Naive thymus-derived CD4-positive, alpha-beta T cell (primary cell): Measurements from ENCODE around the gene FAM184B. TPM values are rescaled to one million over a fixed set of nuclear protein-coding genes. Genes with fewer than 3 reads are reported as not detected.
"Not testable (repeated sequence)": the region's sequence is repeated elsewhere in the genome, so short reads cannot be mapped to it uniquely, and the experiment has no call there.

ENCODE experiments used
- ATAC-seq: fragments of 150-1000 bp; cut with Tn5 transposase; 2 replicates; pipeline ENCODE4 v1.10.0; 2021; ENCODE audit warnings: mild to moderate bottlenecking, moderate library complexity
- CTCF ChIA-PET: fragments of 350-600 bp; sonication (Branson Sonifier 250); formaldehyde crosslinking; loops from one replicate; lab custom pipeline; 2021; ENCODE audit warnings: antibody characterized with exemption; lab: Charles Lee
- POLR2A ChIA-PET: fragments of 350-600 bp; sonication (Branson Sonifier 250); formaldehyde crosslinking; loops from one replicate; lab custom pipeline; 2021; ENCODE audit warnings: antibody characterized with exemption, inconsistent platforms; lab: Charles Lee
- DNase-seq, 9 donors: peaks; one replicate each; pipeline versions ENCODE4 v3.0.0 to v3.0.0-alpha.2; 2020 to 2022; ENCODE audit warnings: mixed read lengths in 1 of 9
- H3K27ac ChIP-seq: one replicate; pipeline ENCODE4 v1.7.0; 2013; ENCODE audit warnings: mild to moderate bottlenecking, low read depth, low read length, moderate library complexity
- H3K27me3 ChIP-seq, 2 donors: one replicate each; pipeline ENCODE4 v1.7.0; 2013; ENCODE audit warnings: low read length in 2 of 2, mild to moderate bottlenecking in 2 of 2, moderate library complexity in 2 of 2; ENCODE audit not compliant: control insufficient read depth in 2 of 2, insufficient read depth in 2 of 2
- H3K36me3 ChIP-seq, 3 experiments: 1 replicate in 2 of 3; 2 replicates in 1 of 3; pipeline ENCODE4 v1.7.0; 2013; ENCODE audit warnings: low read length in 3 of 3, mild to moderate bottlenecking in 3 of 3, moderate library complexity in 1 of 3; ENCODE audit not compliant: insufficient read depth in 3 of 3, control insufficient read depth in 2 of 3
- H3K4me1 ChIP-seq, 2 donors: one replicate each; pipeline ENCODE4 v1.7.0; 2013; ENCODE audit warnings: low read length in 2 of 2, mild to moderate bottlenecking in 2 of 2, moderate library complexity in 1 of 2; ENCODE audit not compliant: control insufficient read depth in 2 of 2, insufficient read depth in 2 of 2
- H3K4me3 ChIP-seq: 2 replicates; pipeline ENCODE4 v1.7.0; 2013; ENCODE audit warnings: mild to moderate bottlenecking, low read length
- H3K9me3 ChIP-seq, 3 experiments: 1 replicate in 2 of 3; 2 replicates in 1 of 3; pipeline ENCODE4 v1.7.0; 2013; ENCODE audit warnings: low read length in 3 of 3; ENCODE audit not compliant: control insufficient read depth in 2 of 3
- H3K27ac Mint-ChIP-seq, 9 donors: one replicate each; pipeline ENCODE4 v1.8.0; 2020 to 2022; ENCODE audit warnings: mixed read lengths in 9 of 9, mild to moderate bottlenecking in 8 of 9, moderate library complexity in 5 of 9, inconsistent platforms in 2 of 9
- H3K27me3 Mint-ChIP-seq, 5 donors: one replicate each; pipeline ENCODE4 v1.8.0; 2021 to 2022; ENCODE audit warnings: mixed read lengths in 5 of 5, mild to moderate bottlenecking in 1 of 5
- H3K36me3 Mint-ChIP-seq, 5 donors: one replicate each; pipeline ENCODE4 v1.8.0; 2020 to 2022; ENCODE audit warnings: mixed read lengths in 5 of 5, mild to moderate bottlenecking in 3 of 5, inconsistent platforms in 1 of 5
- H3K4me1 Mint-ChIP-seq, 7 donors: one replicate each; pipeline ENCODE4 v1.8.0; 2020 to 2022; ENCODE audit warnings: mixed read lengths in 7 of 7, mild to moderate bottlenecking in 3 of 7, inconsistent platforms in 1 of 7
- H3K4me3 Mint-ChIP-seq, 10 donors: one replicate each; pipeline ENCODE4 v1.8.0; 2020 to 2022; ENCODE audit warnings: mild to moderate bottlenecking in 10 of 10, mixed read lengths in 10 of 10, moderate library complexity in 6 of 10, inconsistent platforms in 2 of 10
- H3K9me3 Mint-ChIP-seq, 11 donors: one replicate each; pipeline ENCODE4 v1.8.0; 2020 to 2022; ENCODE audit warnings: mixed read lengths in 11 of 11, mild to moderate bottlenecking in 4 of 11, inconsistent platforms in 1 of 11, moderate library complexity in 1 of 11
- intact Hi-C, 2 donors: fragments of 100-400 bp; cut with micrococcal nuclease; formaldehyde crosslinking; loops; one replicate each; pipeline ENCODE4 v1.15.1; 2023
- polyA plus RNA-seq, 2 donors: library from polyadenylated mRNA; unstranded; fragments of 300-500 nt; fragmentation: Illumina TruSeq; gene quantifications; one replicate each; pipeline ENCODE4 v1.2.3, GENCODE V29; 2021
- total RNA-seq, 6 experiments: library from RNA in 5 of 6; stranded (reverse) in 5 of 6; gene quantifications; 1 replicate in 5 of 6; 2 replicates in 1 of 6; pipeline ENCODE4 v1.2.3 and lab custom pipeline; 2021 to 2026

The FAM184B gene
- total and polyA plus RNA-seq, 7 experiments from 2014 or later = 0.08 TPM; not detected in 6

DNA sequence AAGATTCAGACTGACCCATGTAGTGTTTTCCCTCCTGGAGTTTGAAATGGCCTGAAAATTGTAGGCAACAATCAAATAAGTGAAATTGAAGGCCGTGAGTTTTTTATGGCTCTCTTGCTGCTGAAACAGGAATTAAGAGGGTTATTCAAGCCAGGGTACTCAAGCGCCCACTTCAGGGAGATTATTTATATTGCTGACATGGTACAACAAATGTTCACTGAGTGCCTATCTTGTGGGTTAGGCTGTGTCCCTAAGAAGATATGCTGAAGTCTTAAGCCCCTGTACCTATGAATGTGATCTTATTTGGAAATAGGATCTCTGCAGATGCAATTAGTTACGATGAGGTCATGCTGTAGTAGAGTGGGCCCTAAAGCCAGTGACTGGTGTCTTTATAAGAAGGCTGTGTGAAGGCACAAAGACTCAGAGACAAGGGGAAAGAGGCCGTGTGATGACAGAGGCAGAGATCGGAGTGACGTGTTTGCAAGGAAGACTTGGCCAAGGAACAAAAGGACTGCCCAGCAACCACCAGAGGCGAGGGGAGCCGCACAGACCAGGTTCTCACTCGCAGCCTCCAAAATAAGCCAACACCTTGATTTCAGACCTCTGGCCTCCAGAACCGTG is 94.1 kb downstream of the FAM184B start:
- DNase-seq = no peak
- CTCF ChIA-PET = no interaction called here
- no peaks in the 10 kb centered on the region for H3K36me3 Mint-ChIP-seq
- H3K27ac Mint-ChIP-seq = no peak overlapping the region
- POLR2A ChIA-PET = no interaction called here
- Histone ChIP-seq H3K27ac (no peak overlapping the region), H3K27me3 (no peaks in the 10 kb centered on the region), H3K9me3 (no peaks in the 10 kb centered on the region), H3K36me3 (no peaks in the 10 kb centered on the region), H3K4me3 (no peak overlapping the region), H3K4me1 (no peaks in the 10 kb centered on the region)
- H3K4me3 Mint-ChIP-seq = no peak overlapping the region
- no peaks in the 10 kb centered on the region for H3K4me1 Mint-ChIP-seq
- H3K27me3 Mint-ChIP-seq = peaks cover 0 to 7% (median 0%) of the 10 kb centered on the region in 5 donors
- no peaks in the 10 kb centered on the region for H3K9me3 Mint-ChIP-seq
- ATAC-seq = no peak
- intact Hi-C loops = no loop called here

GRCh38 chr4:17684648-17685047 is 96.8 kb downstream of the FAM184B start:
- POLR2A ChIA-PET, H3K9me3 Mint-ChIP-seq, H3K27ac ChIP-seq, H3K27me3 Mint-ChIP-seq, H3K27me3 ChIP-seq, H3K4me1 ChIP-seq, H3K36me3 Mint-ChIP-seq, H3K4me3 Mint-ChIP-seq, H3K4me3 ChIP-seq, intact Hi-C loops, DNase-seq, H3K9me3 ChIP-seq, H3K4me1 Mint-ChIP-seq, ATAC-seq, H3K27ac Mint-ChIP-seq, H3K36me3 ChIP-seq: not testable (repeated sequence)
- CTCF ChIA-PET = interaction anchor here (0.7 kb wide), 1 partner anchor 7 kb away, joined by 3 read pairs; no protein-coding TSS in a partner anchor

DNA sequence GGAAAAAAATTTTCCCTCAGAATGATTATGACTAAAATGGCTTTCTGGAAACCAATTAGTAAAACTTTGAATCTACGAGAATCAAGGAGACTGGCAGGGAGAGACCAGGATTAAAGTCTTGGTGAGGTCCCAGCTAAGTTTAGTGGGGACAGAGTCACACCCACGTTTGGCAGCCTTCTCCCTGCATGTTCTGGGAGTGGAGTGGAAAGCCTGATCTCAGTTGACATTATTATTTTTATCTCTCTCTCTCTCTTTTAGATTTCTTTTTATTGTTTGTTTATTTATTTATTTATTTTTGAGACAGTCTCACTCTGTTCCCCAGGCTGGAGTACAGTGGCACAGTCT is 99.2 kb downstream of the FAM184B start:
- H3K36me3 ChIP-seq = no peaks in the 10 kb centered on the region
- H3K9me3 Mint-ChIP-seq = peaks cover 0 to 6% (median 0%) of the 10 kb centered on the region in 11 donors
- no peak overlapping the region for H3K27ac ChIP-seq
- intact Hi-C loops = no loop called here
- ChIA-PET CTCF (no interaction called here), POLR2A (no interaction called here)
- H3K4me3 Mint-ChIP-seq = no peak overlapping the region
- no peak overlapping the region for H3K27ac Mint-ChIP-seq
- no peak overlapping the region for H3K4me3 ChIP-seq
- H3K4me1 ChIP-seq = no peaks in the 10 kb centered on the region
- no peaks in the 10 kb centered on the region for H3K4me1 Mint-ChIP-seq
- no peak for DNase-seq
- H3K9me3 ChIP-seq = no peaks in the 10 kb centered on the region
- H3K27me3 ChIP-seq = no peaks in the 10 kb centered on the region
- ATAC-seq = no peak
- H3K36me3 Mint-ChIP-seq = no peaks in the 10 kb centered on the region
- peaks cover 0 to 3% (median 0%) of the 10 kb centered on the region in 5 donors for H3K27me3 Mint-ChIP-seq

DNA sequence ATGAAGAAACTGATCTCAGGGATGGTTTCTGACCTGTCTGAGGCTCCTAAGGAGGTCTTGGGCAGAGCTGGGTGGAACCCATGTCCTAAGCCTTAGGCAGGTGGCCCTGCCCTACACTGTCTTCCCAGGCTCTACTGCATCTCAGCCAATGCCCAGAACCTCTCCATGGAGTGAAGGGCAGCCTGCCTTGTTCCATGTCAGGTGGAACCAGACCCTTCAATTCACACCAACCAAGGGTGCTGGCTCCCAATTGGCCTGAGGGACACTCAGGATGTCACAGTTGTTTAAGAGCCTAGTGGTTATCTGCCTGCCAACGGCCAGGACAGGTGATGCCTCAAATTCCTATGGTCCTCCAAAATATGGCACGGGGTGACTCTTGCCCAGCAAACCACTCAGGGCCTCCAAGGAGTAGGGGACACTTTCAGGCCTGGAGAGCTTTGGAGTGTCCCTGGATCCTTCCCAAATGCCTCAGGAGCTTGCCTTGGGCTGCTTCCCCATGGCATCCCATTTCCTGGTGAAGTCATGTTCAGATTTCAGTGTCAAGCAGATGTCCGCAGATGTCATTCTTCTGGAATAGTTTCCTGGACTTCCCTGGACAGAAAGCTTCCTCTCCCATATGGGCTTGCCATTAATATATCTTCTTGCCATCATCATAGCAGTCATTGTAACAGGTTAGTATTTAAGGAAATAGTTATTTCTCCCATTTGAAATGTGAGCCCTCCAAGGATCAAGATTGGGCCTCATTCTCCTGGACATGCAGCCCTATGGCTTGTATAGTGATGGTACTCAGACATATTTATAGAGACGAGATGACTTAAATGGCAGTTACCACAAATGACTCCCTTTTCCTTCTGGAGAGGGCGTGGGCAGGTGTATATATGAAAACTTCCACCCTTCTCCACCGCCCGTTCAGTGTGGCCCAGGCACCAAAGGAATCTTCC is 99.9 kb downstream of the FAM184B start:
- Mint-ChIP-seq H3K36me3 (no peaks in the 10 kb centered on the region), H3K27me3 (peaks cover 0 to 3% (median 0%) of the 10 kb centered on the region in 5 donors), H3K27ac (no peak overlapping the region), H3K4me3 (no peak overlapping the region), H3K4me1 (no peaks in the 10 kb centered on the region), H3K9me3 (peaks cover 0 to 6% (median 0%) of the 10 kb centered on the region in 11 donors)
- DNase-seq (no peak), ATAC-seq (peak; percentile 6)
- Histone ChIP-seq H3K36me3 (no peaks in the 10 kb centered on the region), H3K4me3 (no peak overlapping the region), H3K27ac (no peak overlapping the region), H3K27me3 (no peaks in the 10 kb centered on the region), H3K9me3 (no peaks in the 10 kb centered on the region), H3K4me1 (no peaks in the 10 kb centered on the region)
- POLR2A ChIA-PET = no interaction called here
- intact Hi-C loops = no loop called here
- CTCF ChIA-PET = no interaction called here

GRCh38 chr4:17680559-17681280 is 100.7 kb downstream of the FAM184B start:
- CTCF ChIA-PET = no interaction called here
- no peak for ATAC-seq
- intact Hi-C loops = no loop called here

DNA sequence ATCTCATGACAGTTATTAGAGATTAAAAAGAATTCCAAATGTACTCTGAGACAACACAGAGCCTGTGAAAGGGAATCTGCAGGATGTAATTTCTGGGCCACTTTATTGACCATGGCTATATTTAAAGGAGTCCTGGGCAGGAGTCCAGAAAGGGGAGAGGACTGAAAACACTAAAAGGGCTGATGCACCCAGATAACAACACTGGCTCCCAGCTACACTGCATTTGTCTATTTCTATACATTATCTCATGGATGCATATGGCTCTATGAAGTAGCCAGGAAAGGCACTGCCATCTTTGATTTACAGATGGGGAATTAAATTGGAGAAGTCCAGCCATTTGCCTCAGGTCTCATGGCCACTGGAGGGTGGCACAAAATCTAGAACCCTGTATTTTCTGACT is 111.0 kb downstream of the FAM184B start:
- H3K36me3 Mint-ChIP-seq = peaks cover 0 to 11% (median 4%) of the 10 kb centered on the region in 5 donors
- intact Hi-C loops = no loop called here
- no peak overlapping the region for H3K4me3 Mint-ChIP-seq
- H3K4me3 ChIP-seq = no peak overlapping the region
- ATAC-seq = no peak
- CTCF ChIA-PET = interaction anchor here (0.7 kb wide), 1 partner anchor 64 kb away, joined by 3 read pairs; no protein-coding TSS in a partner anchor
- no peak overlapping the region for H3K27ac Mint-ChIP-seq
- peaks cover 0 to 41% (median 17%) of the 10 kb centered on the region in 11 donors for H3K9me3 Mint-ChIP-seq
- POLR2A ChIA-PET = no interaction called here
- no peak overlapping the region for H3K27ac ChIP-seq
- H3K9me3 ChIP-seq = no peaks in the 10 kb centered on the region
- DNase-seq = no peak
- H3K27me3 Mint-ChIP-seq = peaks cover 0 to 42% (median 32%) of the 10 kb centered on the region in 5 donors
- no peaks in the 10 kb centered on the region for H3K36me3 ChIP-seq
- no peaks in the 10 kb centered on the region for H3K27me3 ChIP-seq
- peaks cover 0 to 3% (median 0%) of the 10 kb centered on the region in 7 donors for H3K4me1 Mint-ChIP-seq
- no peaks in the 10 kb centered on the region for H3K4me1 ChIP-seq

More at GRCh38 chr4:17680559-17681280, 100.7 kb downstream of the FAM184B start:
- DNase-seq = no peak
- Histone ChIP-seq H3K36me3 (no peaks in the 10 kb centered on the region), H3K4me1 (no peaks in the 10 kb centered on the region), H3K9me3 (no peaks in the 10 kb centered on the region), H3K27ac (no peak overlapping the region), H3K4me3 (no peak overlapping the region), H3K27me3 (no peaks in the 10 kb centered on the region)
- Mint-ChIP-seq H3K27me3 (peaks cover 0 to 7% (median 0%) of the 10 kb centered on the region in 5 donors), H3K4me3 (no peak overlapping the region), H3K36me3 (no peaks in the 10 kb centered on the region), H3K9me3 (peaks cover 0 to 6% (median 0%) of the 10 kb centered on the region in 11 donors), H3K4me1 (no peaks in the 10 kb centered on the region), H3K27ac (no peak overlapping the region)
- POLR2A ChIA-PET = no interaction called here
